BLaER1 (cell line): Measurements from ENCODE around the gene TDP2.
"Not testable (repeated sequence)": the region's sequence is repeated elsewhere in the genome, so short reads cannot be mapped to it uniquely, and the experiment has no call there.

Experiments
- H3K27ac ChIP-seq: shearing (Covaris generic); formaldehyde crosslinking; 2 replicates; pipeline ENCODE4 v1.8.1; 2022
- H3K27me3 ChIP-seq: shearing (Covaris generic); formaldehyde crosslinking; 2 replicates; pipeline ENCODE4 v1.8.1; 2022
- H3K36me3 ChIP-seq: shearing (Covaris generic); formaldehyde crosslinking; 2 replicates; pipeline ENCODE4 v1.8.1; 2022
- H3K4me1 ChIP-seq: shearing (Covaris generic); formaldehyde crosslinking; 2 replicates; pipeline ENCODE4 v1.8.1; 2022
- H3K4me2 ChIP-seq: shearing (Covaris generic); formaldehyde crosslinking; 2 replicates; pipeline ENCODE4 v1.8.1; 2022
- H3K4me3 ChIP-seq: shearing (Covaris generic); formaldehyde crosslinking; 2 replicates; pipeline ENCODE4 v1.8.1; 2022
- H3K9ac ChIP-seq: shearing (Covaris generic); formaldehyde crosslinking; 2 replicates; pipeline ENCODE4 v1.8.1; 2022
- H3K9me3 ChIP-seq: shearing (Covaris generic); formaldehyde crosslinking; 2 replicates; pipeline ENCODE4 v1.8.1; 2022
- H4K20me1 ChIP-seq: shearing (Covaris generic); formaldehyde crosslinking; 2 replicates; pipeline ENCODE4 v1.8.1; 2022
- Cebpa-rat ChIP-seq: shearing (Covaris generic); IDR thresholded peaks from 2 replicates; pipeline ENCODE4 v1.8.1; 2022

Gene TDP2, protein sequence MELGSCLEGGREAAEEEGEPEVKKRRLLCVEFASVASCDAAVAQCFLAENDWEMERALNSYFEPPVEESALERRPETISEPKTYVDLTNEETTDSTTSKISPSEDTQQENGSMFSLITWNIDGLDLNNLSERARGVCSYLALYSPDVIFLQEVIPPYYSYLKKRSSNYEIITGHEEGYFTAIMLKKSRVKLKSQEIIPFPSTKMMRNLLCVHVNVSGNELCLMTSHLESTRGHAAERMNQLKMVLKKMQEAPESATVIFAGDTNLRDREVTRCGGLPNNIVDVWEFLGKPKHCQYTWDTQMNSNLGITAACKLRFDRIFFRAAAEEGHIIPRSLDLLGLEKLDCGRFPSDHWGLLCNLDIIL

GRCh38 chr6:24666641-24667377 is at the start of gene TDP2, which contains the start of gene ACOT13:
TDP2 (minus strand) TSS chr6:24666899; CDS start chr6:24666862, 37 bp downstream.
ACOT13 (plus strand) TSS chr6:24667077; CDS start chr6:24667264, 187 bp downstream.
- peak within 1 kb of the TSS; percentile 94 for H3K27ac ChIP-seq
- H3K9ac ChIP-seq, result peak within 1 kb of the TSS; percentile 95
- peaks cover 13% of the 10 kb centered on the region; the same call in 1 of the 2 replicates for H4K20me1 ChIP-seq
- peaks cover 34% of the 10 kb centered on the region for H3K4me1 ChIP-seq
- H3K4me2 ChIP-seq, result peak within 1 kb of the TSS; percentile 91
- H3K27me3 ChIP-seq, result no peaks in the 10 kb centered on the region
- H3K4me3 ChIP-seq, result peak within 1 kb of the TSS; percentile 95
- H3K9me3 ChIP-seq, result peaks cover 35% of the 10 kb centered on the region
- H3K36me3 ChIP-seq, result peaks cover 60% of the 10 kb centered on the region
- TF ChIP-seq Cebpa-rat, result no peak

DNA sequence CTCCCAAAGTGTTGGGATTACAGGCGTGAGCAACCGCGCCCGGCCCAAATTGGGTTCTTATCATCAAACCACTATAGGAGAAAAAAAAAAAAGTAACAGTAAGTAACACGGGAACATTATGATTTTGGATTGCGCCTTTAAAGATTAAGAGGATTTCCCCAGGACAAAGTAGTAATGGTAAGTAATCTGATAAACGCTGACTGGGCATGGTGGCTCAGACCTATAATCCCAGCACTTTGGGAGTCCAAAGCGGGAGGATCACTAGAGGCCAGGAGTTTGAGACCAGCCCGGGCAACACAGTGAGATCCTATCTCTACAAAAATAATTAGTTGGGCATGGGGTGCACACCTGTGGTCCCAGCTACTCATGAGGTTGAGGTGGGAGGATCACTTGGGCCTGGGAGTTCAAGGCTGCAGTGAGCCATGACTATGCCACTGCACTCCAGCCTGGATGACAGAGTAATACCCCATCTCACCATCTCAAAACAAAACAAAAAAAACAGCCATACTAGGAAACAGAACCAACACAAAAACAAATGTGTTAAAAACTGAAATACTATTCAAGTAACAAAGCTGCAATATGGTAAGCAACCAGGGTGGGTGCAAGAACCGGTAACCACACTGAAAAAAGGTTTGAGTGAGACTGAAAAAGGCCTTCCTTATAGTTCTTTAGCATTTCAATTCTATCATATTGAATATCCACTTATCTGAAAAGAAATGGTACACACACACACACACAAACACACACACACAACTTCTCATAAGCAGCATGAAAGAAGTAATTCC is 44.0 kb upstream of the TDP2 start:
- Histone ChIP-seq H3K36me3 (peaks cover 99% of the 10 kb centered on the region), H3K9me3 (no peaks in the 10 kb centered on the region), H3K27me3 (no peaks in the 10 kb centered on the region), H3K9ac (no peak overlapping the region), H3K4me1 (peaks cover 14% of the 10 kb centered on the region), H3K4me2 (no peak overlapping the region), H3K4me3 (no peak overlapping the region), H3K27ac (no peak overlapping the region), H4K20me1 (peaks cover 100% of the 10 kb centered on the region)
- no peak for TF ChIP-seq Cebpa-rat

GRCh38 chr6:24709014-24709711 is 42.5 kb upstream of the TDP2 start:
- Histone ChIP-seq H3K9ac (no peak overlapping the region), H3K4me3 (no peak overlapping the region), H4K20me1 (peaks cover 100% of the 10 kb centered on the region), H3K9me3 (no peaks in the 10 kb centered on the region), H3K4me2 (no peak overlapping the region), H3K36me3 (peaks cover 99% of the 10 kb centered on the region), H3K27me3 (no peaks in the 10 kb centered on the region), H3K4me1 (no peaks in the 10 kb centered on the region), H3K27ac (no peak overlapping the region)
- TF ChIP-seq Cebpa-rat, result no peak

DNA sequence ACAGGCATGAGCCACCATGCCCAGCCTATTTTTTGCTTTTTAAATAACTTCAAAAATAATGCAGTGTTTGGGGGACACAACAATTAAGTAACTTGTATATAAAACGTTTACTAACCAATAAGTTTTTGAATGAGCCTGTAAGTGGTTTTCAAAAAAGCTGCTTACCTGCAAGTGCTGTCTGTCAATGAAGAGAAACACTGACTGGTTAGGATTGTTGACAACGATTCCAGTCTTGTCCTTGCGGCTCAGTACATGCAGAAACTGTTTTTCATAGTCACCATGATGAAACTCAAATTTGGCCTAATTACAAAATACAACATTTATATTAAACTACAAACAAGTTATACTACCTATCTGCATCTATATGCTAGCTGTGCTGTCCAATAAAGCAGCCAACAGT is 41.9 kb upstream of the TDP2 start:
- H3K36me3 ChIP-seq, result peaks cover 99% of the 10 kb centered on the region
- TF ChIP-seq Cebpa-rat, result no peak
- H3K9me3 ChIP-seq, result no peaks in the 10 kb centered on the region
- H3K4me1 ChIP-seq, result no peaks in the 10 kb centered on the region
- H3K4me3 ChIP-seq, result no peak overlapping the region
- H4K20me1 ChIP-seq, result peaks cover 100% of the 10 kb centered on the region
- H3K27me3 ChIP-seq, result no peaks in the 10 kb centered on the region
- H3K27ac ChIP-seq, result no peak overlapping the region
- H3K4me2 ChIP-seq, result no peak overlapping the region
- H3K9ac ChIP-seq, result no peak overlapping the region

GRCh38 chr6:24704468-24704867 is 37.8 kb upstream of the TDP2 start:
- Histone ChIP-seq H3K4me1 (no peaks in the 10 kb centered on the region), H3K27ac (no peak overlapping the region), H4K20me1 (peaks cover 76% of the 10 kb centered on the region), H3K9me3 (no peaks in the 10 kb centered on the region), H3K27me3 (no peaks in the 10 kb centered on the region), H3K4me2 (no peak overlapping the region), H3K36me3 (peaks cover 91% of the 10 kb centered on the region), H3K4me3 (no peak overlapping the region), H3K9ac (no peak overlapping the region)
- no peak for TF ChIP-seq Cebpa-rat

DNA sequence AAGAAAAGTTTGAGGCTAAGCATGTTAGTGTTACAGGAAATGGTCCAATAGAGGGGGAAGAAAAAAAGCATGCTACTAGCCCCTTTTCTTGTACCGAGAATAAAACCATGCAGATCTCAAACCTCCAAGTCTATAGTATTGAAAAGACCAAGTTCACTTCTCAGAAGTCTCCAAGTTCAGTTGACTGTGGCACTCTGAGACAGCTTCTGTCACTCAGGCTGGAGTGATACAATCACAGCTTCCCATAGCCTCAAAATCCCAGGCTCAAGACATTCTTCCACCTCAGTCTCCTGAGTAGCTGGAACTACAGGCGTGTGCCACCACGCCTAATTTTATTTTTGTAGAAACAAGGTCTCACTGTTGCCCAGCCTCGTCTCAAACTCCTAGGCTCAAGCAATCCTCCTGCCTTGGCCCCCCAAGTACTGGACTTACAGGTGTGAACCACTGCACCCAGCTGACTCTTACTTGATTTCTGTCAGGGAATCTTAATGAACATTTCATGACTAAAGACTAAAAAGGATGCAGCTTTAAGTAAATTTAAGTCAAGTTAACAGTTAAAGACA is 36.1 kb upstream of the TDP2 start:
- Histone ChIP-seq H3K4me3 (no peak overlapping the region), H3K9ac (no peak overlapping the region), H4K20me1 (peaks cover 59% of the 10 kb centered on the region), H3K4me2 (no peak overlapping the region), H3K27me3 (no peaks in the 10 kb centered on the region), H3K36me3 (peaks cover 86% of the 10 kb centered on the region), H3K27ac (no peak overlapping the region), H3K9me3 (no peaks in the 10 kb centered on the region), H3K4me1 (no peaks in the 10 kb centered on the region)
- no peak for TF ChIP-seq Cebpa-rat

GRCh38 chr6:24699521-24700359 is 33.0 kb upstream of the TDP2 start:
- Histone ChIP-seq H3K36me3 (peaks cover 55% of the 10 kb centered on the region), H4K20me1 (peaks cover 29% of the 10 kb centered on the region), H3K4me2 (no peak overlapping the region), H3K4me1 (no peaks in the 10 kb centered on the region), H3K9ac (no peak overlapping the region), H3K27ac (no peak overlapping the region), H3K9me3 (no peaks in the 10 kb centered on the region), H3K4me3 (no peak overlapping the region), H3K27me3 (no peaks in the 10 kb centered on the region)
- no peak for TF ChIP-seq Cebpa-rat

- Histone ChIP-seq H4K20me1 (no peaks in the 10 kb centered on the region), H3K27me3 (no peaks in the 10 kb centered on the region), H3K9me3 (no peaks in the 10 kb centered on the region), H3K4me2 (no peak overlapping the region), H3K4me3 (no peak overlapping the region), H3K9ac (no peak overlapping the region), H3K36me3 (peaks cover 20% of the 10 kb centered on the region; the same call in 1 of the 2 replicates), H3K4me1 (no peaks in the 10 kb centered on the region), H3K27ac (no peak overlapping the region)
- no peak for TF ChIP-seq Cebpa-rat
Observed at GRCh38 chr6:24696097-24696496, 29.4 kb upstream of the TDP2 start.

DNA sequence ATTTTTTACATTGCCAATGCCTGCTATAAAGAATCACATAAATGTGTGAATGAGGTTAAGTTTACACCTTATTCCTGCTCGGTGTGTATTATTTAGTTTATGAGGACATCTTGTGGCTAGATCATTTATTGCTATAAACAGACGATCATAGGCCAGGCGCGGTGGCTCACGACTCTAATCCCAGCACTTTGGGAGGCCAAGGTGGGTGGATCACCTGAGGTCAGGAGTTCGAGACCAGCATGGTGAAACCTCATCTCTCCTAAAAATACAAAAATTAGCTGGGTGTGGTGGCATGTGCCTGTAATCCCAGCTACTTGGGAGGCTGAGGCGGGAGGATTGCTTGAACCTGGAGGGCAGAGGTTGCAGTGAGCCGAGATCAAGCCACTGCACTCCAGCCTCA is 28.9 kb upstream of the TDP2 start:
- not testable (repeated sequence) for H4K20me1 ChIP-seq, H3K27me3 ChIP-seq, H3K4me2 ChIP-seq, H3K9me3 ChIP-seq, H3K4me1 ChIP-seq, H3K4me3 ChIP-seq, H3K27ac ChIP-seq, H3K9ac ChIP-seq
- H3K36me3 ChIP-seq, result peaks cover 17% of the 10 kb centered on the region; the same call in 1 of the 2 replicates
